GM13977 (cell line): ENCODE measurements around the gene CHMP6.
"Not testable (repeated sequence)": the region's sequence is repeated elsewhere in the genome, so short reads cannot be mapped to it uniquely, and the experiment has no call there.

Experiments
- DNase-seq: peaks from one replicate; pipeline ENCODE4 v3.0.0; 2012; ENCODE audit warnings: low spot score
- CTCF ChIP-seq: IDR thresholded peaks from 2 replicates; pipeline ENCODE4 v1.5.1; 2012; ENCODE audit warnings: mild to moderate bottlenecking, control low read depth; ENCODE audit not compliant: insufficient read depth; ENCODE audit errors: extremely low read depth, missing control alignments
- in situ Hi-C: fragments of 300-500 bp; cut with MboI; formaldehyde crosslinking; loops from one replicate; pipeline ENCODE4 v1.12.0; 2022; ENCODE audit warnings: low sequenced_read_pairs, low pct_unique_long_range_greater_than_20kb, mixed read lengths, inconsistent platforms; ENCODE audit not compliant: unreplicated experiment

The CHMP6 gene

GRCh38 chr17:81027591-81028505 lies 36.2 kb downstream of the CHMP6 start:
- TF ChIP-seq CTCF: no peak
- in situ Hi-C loops: no loop called here
- DNase-seq: no peak

GRCh38 chr17:81028506-81028858 lies 36.8 kb downstream of the CHMP6 start:
- TF ChIP-seq CTCF: no peak
- no peak for DNase-seq
- in situ Hi-C loops: no loop called here

- no peak for TF ChIP-seq CTCF
- in situ Hi-C loops: no loop called here
- DNase-seq: no peak
These were observed 38.2 kb downstream of the CHMP6 start for GRCh38 chr17:81029859-81030258.

GRCh38 chr17:81030312-81030711 lies 38.7 kb downstream of the CHMP6 start:
- in situ Hi-C loops, DNase-seq: not testable (repeated sequence)

GRCh38 chr17:81030741-81031565 lies 39.3 kb downstream of the CHMP6 start:
- TF ChIP-seq CTCF: no peak
- in situ Hi-C loops: no loop called here
- DNase-seq: no peak

GRCh38 chr17:81031566-81032550 lies 40.2 kb downstream of the CHMP6 start:
- in situ Hi-C loops: no loop called here
- no peak for TF ChIP-seq CTCF
- DNase-seq: no peak
